Ramos (cell line): ENCODE measurements around the gene APC.
"Not testable (repeated sequence)": the region's sequence is repeated elsewhere in the genome, so short reads cannot be mapped to it uniquely, and the experiment has no call there.

ENCODE experiments used
- in situ Hi-C: fragments of 300-500 bp; cut with MboI; formaldehyde crosslinking; loops from one replicate; pipeline ENCODE4 v1.14.3; 2022; ENCODE audit warnings: low sequenced_read_pairs; ENCODE audit not compliant: unreplicated experiment

Gene APC

GRCh38 chr5:112713206-112713605 lies 24.5 kb upstream of the APC start:
- in situ Hi-C loops, result no loop called here

- in situ Hi-C loops, result not testable (repeated sequence)
Observed at GRCh38 chr5:112716895-112717294, 20.8 kb upstream of the APC start.

- in situ Hi-C loops, result no loop called here
Observed at GRCh38 chr5:112717506-112718082, 20.1 kb upstream of the APC start.

GRCh38 chr5:112718344-112718743 lies 19.3 kb upstream of the APC start:
- in situ Hi-C loops, result no loop called here

GRCh38 chr5:112720576-112720975 lies 17.1 kb upstream of the APC start:
- in situ Hi-C loops, result no loop called here

- in situ Hi-C loops, result no loop called here
Observed at GRCh38 chr5:112724901-112725300, 12.8 kb upstream of the APC start.

- in situ Hi-C loops, result no loop called here
Observed at GRCh38 chr5:112729630-112730029, 8.1 kb upstream of the APC start.

- in situ Hi-C loops, result no loop called here
Observed at GRCh38 chr5:112732131-112732530, 5.6 kb upstream of the APC start.

- in situ Hi-C loops, result no loop called here
Observed at GRCh38 chr5:112733586-112733985, 4.1 kb upstream of the APC start.

GRCh38 chr5:112734597-112734996 lies 3.1 kb upstream of the APC start:
- in situ Hi-C loops, result no loop called here

GRCh38 chr5:112735702-112736101 lies 2.0 kb upstream of the APC start:
- in situ Hi-C loops, result no loop called here

- in situ Hi-C loops, result no loop called here
Observed at GRCh38 chr5:112737070-112737462, 619 bp upstream of the APC start.

- in situ Hi-C loops, result no loop called here
Observed at GRCh38 chr5:112738191-112738560, 491 bp downstream of the APC start.

GRCh38 chr5:112742424-112742823 lies 4.7 kb downstream of the APC start:
- in situ Hi-C loops, result no loop called here

- in situ Hi-C loops, result no loop called here
Observed at GRCh38 chr5:112743631-112744030, 5.9 kb downstream of the APC start.

- in situ Hi-C loops, result loop anchor here (5.0 kb wide), 1 partner anchor 200 kb away; no protein-coding TSS in a partner anchor
Observed at GRCh38 chr5:112752335-112752734, 14.7 kb downstream of the APC start.

GRCh38 chr5:112755703-112756102 lies 18.0 kb downstream of the APC start:
- in situ Hi-C loops, result no loop called here

- in situ Hi-C loops, result no loop called here
Observed at GRCh38 chr5:112757468-112758208, 20.0 kb downstream of the APC start.

- in situ Hi-C loops, result no loop called here
Observed at GRCh38 chr5:112758676-112759075, 21.0 kb downstream of the APC start.

- in situ Hi-C loops, result no loop called here
Observed at GRCh38 chr5:112762113-112762810, 24.6 kb downstream of the APC start.

- in situ Hi-C loops, result no loop called here
Observed at GRCh38 chr5:112763165-112763564, 25.5 kb downstream of the APC start.

GRCh38 chr5:112772124-112772523 lies 34.4 kb downstream of the APC start:
- in situ Hi-C loops, result no loop called here
